PFSK-1 (cell line): ENCODE measurements around the gene MAST4.

ENCODE experiments used
- FOXP2 ChIP-seq: optimal IDR thresholded peaks from 2 replicates; pipeline ENCODE3; 2011; ENCODE audit warnings: borderline replicate concordance, control low read depth, inconsistent platforms; ENCODE audit not compliant: insufficient read depth; ENCODE audit errors: extremely low read length, extremely low read depth
- POLR2AphosphoS5 ChIP-seq: IDR thresholded peaks from 2 replicates; pipeline ENCODE4 v1.6.1; 2012; ENCODE audit warnings: low read depth, mild to moderate bottlenecking, control low read depth, low read length, moderate library complexity
- REST ChIP-seq, 2 experiments: IDR thresholded peaks; 2 replicates each; pipeline versions ENCODE4 v1.6.1 to v1.8.0; 2011 to 2012; ENCODE audit warnings: low read depth in 2 of 2, low read length in 2 of 2, control low read depth in 1 of 2, inconsistent platforms in 1 of 2, mild to moderate bottlenecking in 1 of 2, moderate library complexity in 1 of 2; ENCODE audit not compliant: insufficient read depth in 1 of 2
- SIN3A ChIP-seq: IDR thresholded peaks from 2 replicates; pipeline ENCODE4 v1.6.1; 2012; ENCODE audit warnings: mild to moderate bottlenecking, low read length, moderate library complexity, borderline replicate concordance; ENCODE audit not compliant: insufficient read depth
- TAF1 ChIP-seq: IDR thresholded peaks from 2 replicates; pipeline ENCODE4 v1.6.1; 2012; ENCODE audit warnings: low read length, control low read depth, borderline replicate concordance; ENCODE audit not compliant: insufficient read depth

MAST4 gene

GRCh38 chr5:66621736-66622135 is 25.5 kb downstream of the MAST4 start:
- no peak for TF ChIP-seq POLR2AphosphoS5
- TF ChIP-seq SIN3A: no peak
- no peak for TF ChIP-seq FOXP2
- TF ChIP-seq REST (IDR thresholded peaks at IDR 0.05; ENCODE audit: insufficient read depth in 1 of 2, low read depth in 2 of 2, low read length in 2 of 2): no peak
- TF ChIP-seq TAF1: no peak

GRCh38 chr5:66628561-66628960 is 32.4 kb downstream of the MAST4 start:
- no peak for TF ChIP-seq TAF1
- TF ChIP-seq SIN3A: no peak
- TF ChIP-seq FOXP2: no peak
- TF ChIP-seq REST (IDR thresholded peaks at IDR 0.05; ENCODE audit: insufficient read depth in 1 of 2, low read depth in 2 of 2, low read length in 2 of 2): no peak
- TF ChIP-seq POLR2AphosphoS5: no peak

GRCh38 chr5:66629446-66629845 is 33.3 kb downstream of the MAST4 start:
- TF ChIP-seq TAF1 (no peak), POLR2AphosphoS5 (no peak), FOXP2 (no peak), REST (IDR thresholded peaks at IDR 0.05; ENCODE audit: insufficient read depth in 1 of 2, low read depth in 2 of 2, low read length in 2 of 2) (no peak), SIN3A (no peak)

GRCh38 chr5:66633754-66634153 is 37.6 kb downstream of the MAST4 start:
- no peak for TF ChIP-seq FOXP2
- no peak for TF ChIP-seq TAF1
- no peak for TF ChIP-seq POLR2AphosphoS5
- TF ChIP-seq REST (IDR thresholded peaks at IDR 0.05; ENCODE audit: insufficient read depth in 1 of 2, low read depth in 2 of 2, low read length in 2 of 2): no peak
- no peak for TF ChIP-seq SIN3A

- TF ChIP-seq POLR2AphosphoS5: no peak
- no peak for TF ChIP-seq FOXP2
- TF ChIP-seq SIN3A: no peak
- TF ChIP-seq REST (IDR thresholded peaks at IDR 0.05; ENCODE audit: insufficient read depth in 1 of 2, low read depth in 2 of 2, low read length in 2 of 2): no peak
- no peak for TF ChIP-seq TAF1
Observed at GRCh38 chr5:66634601-66635000, 38.4 kb downstream of the MAST4 start.
